ENCODE measurements around the gene UBE4B.
"Not testable (repeated sequence)": the region's sequence is repeated elsewhere in the genome, so short reads cannot be mapped to it uniquely, and the experiment has no call there.

DNA sequence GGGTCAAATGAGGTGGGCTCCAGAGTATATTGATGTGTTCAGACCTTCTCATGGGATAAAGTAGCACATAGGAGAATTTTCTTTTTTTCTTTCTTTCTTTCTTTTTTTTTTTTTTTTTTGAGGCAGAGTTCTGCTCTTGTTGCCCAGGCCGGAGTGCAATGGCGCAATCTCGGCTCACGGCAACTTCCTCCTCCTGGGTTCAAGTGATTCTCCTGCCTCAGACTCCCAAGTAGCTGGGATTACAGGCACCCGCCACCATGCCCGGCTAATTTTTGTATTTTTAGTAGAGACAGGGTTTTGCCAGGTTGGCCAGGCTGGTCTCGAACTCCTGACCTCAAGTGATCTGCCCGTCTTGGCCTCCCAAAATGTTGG is 74.7 kb downstream of the UBE4B start:
- TF ChIP-seq POLR2A (IDR thresholded peaks at IDR 0.05; ENCODE audit: low read depth, low read length); NFYA (IDR thresholded peaks at IDR 0.05; ENCODE audit: borderline replicate concordance, low read depth, low read length): not testable (repeated sequence)
